ENCODE measurements around the gene MRLN.
"Not testable (repeated sequence)": the region's sequence is repeated elsewhere in the genome, so short reads cannot be mapped to it uniquely, and the experiment has no call there.

The MRLN gene

GRCh38 chr10:59744762-59745161 is 8.5 kb downstream of the MRLN start:
- DNase-seq: not testable (repeated sequence)

DNA sequence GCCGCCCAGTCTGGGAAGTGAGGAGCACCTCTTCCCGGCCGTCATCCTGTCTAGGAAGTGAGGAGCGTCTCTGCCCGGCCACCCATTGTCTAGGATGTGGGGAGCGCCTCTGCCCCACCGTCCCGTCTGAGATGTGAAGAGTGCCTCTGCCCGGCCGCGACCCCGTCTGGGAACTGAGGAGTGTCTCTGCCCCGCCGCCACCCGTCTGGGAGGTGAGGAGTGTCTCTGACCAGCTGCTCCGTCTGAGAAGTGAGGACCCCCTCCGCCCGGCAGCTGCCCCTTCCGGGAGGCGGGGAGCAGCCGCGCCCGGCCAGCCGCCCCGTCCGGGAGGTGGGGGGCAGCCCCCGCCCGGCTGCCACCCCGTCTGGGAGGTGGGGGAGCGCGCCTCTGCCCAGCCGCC is 9.1 kb downstream of the MRLN start:
- not testable (repeated sequence) for DNase-seq

- no peak for DNase-seq
These were observed 11.7 kb downstream of the MRLN start for GRCh38 chr10:59741583-59741982.

- no peak for DNase-seq
These were observed 12.2 kb downstream of the MRLN start for GRCh38 chr10:59741048-59741447.

DNA sequence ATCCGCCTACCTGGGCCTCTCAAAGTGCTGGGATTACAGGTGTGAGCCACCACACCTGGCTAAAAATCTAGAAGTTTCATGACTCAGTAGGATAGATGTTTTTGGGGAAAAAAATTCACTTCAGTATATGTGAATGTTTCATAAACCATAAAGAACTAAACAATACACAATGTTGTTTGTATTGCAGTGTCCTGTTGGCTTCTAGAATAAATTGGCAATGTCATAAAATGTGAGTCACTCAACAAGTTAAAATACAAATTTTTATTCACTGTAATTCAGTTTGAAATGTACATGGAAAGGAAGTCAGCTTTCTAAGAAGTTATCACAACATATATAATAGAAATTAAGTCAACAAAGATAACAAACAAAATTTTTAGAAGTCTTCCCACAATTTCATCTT is 16.5 kb downstream of the MRLN start:
- no peak for DNase-seq

DNA sequence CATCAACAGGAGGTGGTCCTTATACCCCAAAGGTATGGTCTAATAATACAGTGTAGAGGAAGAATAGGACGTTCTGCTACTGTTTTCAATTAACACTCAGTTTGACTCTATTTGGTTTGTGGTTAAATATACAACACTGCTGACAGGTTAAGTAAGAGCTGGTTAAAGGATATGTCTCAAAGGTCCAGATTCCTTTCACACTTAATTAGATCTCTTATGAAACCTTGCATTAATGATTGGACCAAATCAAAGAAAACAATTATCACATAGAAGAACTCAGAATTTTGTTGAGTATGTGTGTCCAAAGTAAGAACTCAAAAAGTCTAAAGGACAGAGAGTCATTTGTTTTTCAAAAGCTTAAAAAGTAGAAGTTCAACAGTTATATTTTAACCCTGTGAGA is 18.0 kb downstream of the MRLN start:
- no peak for DNase-seq

- no peak for DNase-seq
These were observed 19.2 kb downstream of the MRLN start for GRCh38 chr10:59734014-59734462.

DNA sequence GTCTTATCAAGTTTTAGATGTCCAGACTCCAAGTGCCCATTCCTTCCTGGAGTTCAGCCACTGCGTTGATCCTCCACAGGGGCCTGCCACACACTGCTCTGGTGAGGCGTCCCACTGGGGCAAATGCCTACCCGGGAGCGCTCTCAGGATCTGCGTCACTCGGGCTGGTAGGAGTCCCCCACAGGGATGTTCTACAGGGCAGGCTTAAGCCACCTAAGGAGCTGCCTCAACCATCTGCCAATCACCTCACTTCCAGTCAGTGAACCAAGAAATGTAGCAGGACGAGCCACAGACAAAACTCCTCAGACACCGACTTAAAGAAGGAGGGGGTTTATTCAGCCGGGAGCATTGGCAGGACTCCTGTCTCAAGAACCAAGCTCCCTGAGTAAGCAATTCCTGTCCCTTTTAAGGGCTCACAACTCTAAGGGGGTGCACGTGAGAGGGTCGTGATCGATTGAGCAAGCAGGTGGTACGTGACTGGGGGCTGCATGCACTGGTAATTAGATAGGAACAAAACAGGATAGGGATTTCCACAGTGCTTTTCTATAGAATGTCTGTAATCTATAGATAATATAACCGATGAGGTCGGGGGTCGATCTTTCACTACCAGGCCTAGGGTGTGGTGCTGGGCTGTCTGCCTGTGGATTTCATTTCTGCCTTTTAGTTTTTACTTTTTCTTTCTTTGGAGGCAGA is 19.8 kb downstream of the MRLN start:
- not testable (repeated sequence) for DNase-seq

DNA sequence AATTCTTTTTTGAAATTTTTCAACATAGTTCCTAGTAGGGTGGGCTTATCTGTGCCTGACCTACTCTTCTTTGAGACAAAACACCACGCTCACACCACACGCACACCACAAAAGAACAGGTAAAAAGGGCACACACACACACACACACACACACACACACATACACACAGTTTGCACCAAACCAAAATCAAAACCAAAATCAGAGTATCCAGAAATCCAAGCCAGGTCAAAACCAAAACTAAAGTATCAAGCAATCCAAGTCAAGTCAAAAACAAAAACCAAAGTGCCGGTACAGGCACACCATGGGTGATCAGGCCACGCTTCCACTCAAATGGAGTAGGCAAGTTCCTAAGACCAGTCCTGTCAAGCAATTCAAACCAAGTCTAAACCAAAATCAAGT is 20.4 kb downstream of the MRLN start:
- DNase-seq: not testable (repeated sequence)

GRCh38 chr10:59729167-59729566 is 24.1 kb downstream of the MRLN start:
- not testable (repeated sequence) for DNase-seq

DNA sequence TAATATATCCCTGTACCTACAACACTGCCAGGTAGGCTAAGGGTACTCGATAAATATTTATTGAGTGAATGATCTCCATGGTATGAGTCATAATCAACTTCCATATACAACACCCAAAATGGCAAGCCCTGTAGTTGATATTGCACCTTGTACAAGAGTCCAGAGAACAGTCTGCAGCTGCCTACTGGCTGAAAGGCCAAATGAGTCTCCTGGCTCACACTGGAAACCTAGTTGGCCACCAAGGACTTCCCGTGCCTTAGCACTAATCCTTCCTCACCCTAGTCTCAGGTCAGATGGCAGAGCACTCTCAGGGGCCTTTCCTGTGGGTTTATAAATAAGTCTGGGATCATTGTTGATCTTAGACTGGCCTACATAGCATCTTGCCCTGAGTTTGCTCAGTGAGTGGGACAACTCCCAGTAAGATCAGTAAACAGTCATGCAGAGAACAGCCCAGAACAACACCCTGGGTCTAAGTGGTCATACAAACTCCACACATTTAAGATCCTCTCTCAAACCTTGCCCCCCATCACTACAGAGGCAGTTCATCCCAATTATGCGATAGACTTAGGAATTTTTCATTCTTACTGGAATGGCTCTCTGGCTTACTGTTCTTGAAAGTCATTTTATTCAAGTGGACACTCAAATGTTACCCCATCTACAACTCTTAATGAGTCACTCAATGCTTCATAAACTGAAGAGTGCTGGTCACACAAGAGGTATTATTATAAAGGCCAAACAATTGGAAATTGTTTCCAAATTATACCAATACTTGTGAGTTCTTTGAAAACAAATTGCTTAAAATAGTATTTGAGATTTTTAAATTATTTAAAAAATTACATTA is 28.9 kb downstream of the MRLN start:
- DNase-seq: no peak

DNA sequence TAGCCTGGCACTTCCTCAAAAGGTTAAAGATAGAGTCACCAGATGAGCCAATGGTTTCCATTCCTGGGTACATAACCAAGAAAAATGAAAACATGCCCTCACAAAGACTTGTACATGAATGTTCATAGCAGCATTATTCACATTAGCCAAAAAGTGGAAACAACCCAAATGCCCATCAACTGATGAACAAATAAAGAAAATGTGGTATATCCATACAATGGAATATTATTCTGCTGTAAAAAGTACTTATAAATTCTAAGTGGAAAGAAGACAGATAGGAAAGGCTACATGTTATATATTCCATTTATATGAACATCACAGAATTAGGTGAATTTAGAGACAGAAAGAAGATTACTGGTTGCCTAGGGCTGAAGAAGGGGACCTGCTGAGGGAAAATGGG is 32.9 kb downstream of the MRLN start:
- no peak for DNase-seq

- DNase-seq: no peak
These were observed 33.9 kb downstream of the MRLN start for GRCh38 chr10:59719374-59719773.

DNA sequence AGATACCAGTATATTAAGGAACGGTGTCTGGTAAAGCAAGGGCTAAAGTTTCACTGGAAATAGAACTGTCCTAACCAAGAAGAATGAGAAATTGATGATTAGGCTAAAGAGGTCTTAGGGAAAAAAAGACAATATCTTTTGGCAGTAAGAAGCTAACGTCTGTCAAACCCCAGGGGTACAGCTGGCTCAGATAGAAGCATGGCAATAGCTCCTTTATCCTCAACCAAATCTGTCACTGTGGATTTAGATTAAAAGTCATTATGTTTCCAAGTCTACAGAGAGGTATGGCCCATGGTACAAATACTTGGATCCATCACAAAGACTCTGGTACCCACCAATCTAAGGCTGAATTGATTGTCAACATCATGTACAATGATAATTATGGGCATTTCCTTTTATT is 35.0 kb downstream of the MRLN start:
- no peak for DNase-seq

DNA sequence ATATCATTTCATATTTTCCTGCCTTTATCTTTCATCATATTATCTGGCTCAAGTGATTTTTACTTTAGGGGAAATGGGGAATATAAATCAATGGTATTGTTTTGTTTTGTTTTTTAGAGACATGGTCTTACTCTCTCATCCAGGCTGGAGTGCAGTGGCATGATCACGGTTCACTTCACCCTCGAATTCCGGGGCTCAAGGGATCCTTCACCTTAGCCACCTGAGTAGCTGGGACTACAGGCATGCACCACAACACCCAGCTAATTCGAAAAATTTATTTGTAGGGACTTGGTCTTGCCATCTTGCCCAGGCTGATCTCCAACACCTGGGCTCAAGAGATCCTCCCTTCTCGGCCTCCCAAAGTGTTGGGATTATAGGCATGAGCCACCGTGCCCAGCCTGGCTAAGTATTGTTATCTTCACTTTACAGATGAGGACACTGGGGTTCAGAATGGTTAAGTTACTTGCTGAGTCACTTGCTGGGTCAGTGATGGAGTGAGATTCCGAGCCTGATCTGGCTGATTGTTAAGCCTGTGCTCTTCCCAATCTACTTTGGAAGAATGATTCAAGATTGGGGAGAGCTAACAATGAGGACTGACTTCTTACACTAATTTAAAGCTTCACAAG is 39.9 kb downstream of the MRLN start:
- no peak for DNase-seq

GRCh38 chr10:59711871-59712494 is 41.3 kb downstream of the MRLN start:
- DNase-seq: no peak

DNA sequence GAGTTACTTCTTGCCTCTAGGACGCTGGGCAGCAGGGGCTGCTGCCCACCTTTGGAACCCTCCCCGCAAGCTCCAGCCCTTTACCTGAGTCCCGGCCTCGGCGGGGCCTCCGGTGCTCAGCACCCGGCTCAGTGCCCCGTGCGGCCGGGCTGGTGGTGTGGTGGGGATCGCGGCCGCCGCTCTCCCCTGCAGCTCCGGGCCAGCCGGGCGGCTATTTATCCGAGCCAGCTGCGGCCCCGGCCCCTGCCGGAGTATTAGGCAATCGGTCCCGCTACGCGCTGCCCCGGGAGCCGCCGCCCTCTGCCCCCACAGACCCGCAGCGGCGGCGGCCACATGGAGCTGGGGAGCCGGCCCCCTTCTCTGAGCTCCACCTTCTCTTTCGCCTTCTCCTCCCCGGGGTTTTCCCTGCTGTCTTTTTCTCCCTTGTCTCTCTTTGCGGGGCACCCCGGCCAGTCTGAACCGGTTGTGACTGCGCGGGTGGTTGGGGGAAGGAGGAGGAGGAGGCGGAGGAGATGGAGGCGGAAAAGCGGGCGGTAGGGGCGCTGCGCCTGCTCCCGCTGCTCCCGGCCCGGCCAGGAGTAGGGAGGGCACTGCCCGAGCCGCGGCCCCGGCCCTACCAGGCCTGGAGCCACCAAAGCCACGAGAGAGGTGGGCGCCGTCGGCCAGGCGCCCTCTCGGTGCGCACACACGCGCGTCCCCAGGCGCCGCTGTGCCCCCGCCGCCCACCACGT is 43.7 kb downstream of the MRLN start, which contains the start of gene SLC16A9:
Gene SLC16A9 (minus strand): TSS at position 456 of the 731 bp plus-strand sequence. CDS start 25,559 bp downstream, outside the sequence.
- DNase-seq: peak; percentile 33

GRCh38 chr10:59708816-59709394 is 44.4 kb downstream of the MRLN start:
- DNase-seq: peak; percentile 5

- DNase-seq: no peak
These were observed 46.1 kb downstream of the MRLN start for GRCh38 chr10:59706851-59707797.

GRCh38 chr10:59705931-59706330 is 47.3 kb downstream of the MRLN start:
- no peak for DNase-seq

DNA sequence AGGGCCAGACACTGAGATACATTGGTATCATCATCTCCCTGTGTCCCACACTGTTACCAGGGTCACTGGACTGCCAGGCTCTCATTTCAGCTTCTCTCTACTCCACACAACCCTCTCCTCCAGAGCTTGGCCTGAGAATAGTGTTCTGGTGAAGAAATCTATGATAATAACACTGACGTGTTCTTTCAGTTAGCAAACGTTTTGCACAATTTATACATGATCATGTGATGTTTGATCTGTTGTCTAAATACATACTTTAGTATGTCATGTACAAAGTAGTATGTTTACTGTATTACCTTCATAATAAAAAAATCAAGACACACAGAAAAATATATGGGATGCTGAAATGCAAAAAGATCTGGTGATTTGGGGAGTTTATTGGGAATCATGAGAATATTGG is 48.6 kb downstream of the MRLN start:
- no peak for DNase-seq
